ENCODE results near the gene FBXO40.

Gene FBXO40

GRCh38 chr3:121630355-121630754, 37.2 kb downstream of the FBXO40 start:
- Histone ChIP-seq H3K4me1 (ENCODE audit: control insufficient read depth, low read length) (no peaks in the 10 kb centered on the region), H3K27ac (ENCODE audit: low read depth, low read length) (no peak overlapping the region), H3K79me2 (ENCODE audit: control insufficient read depth, low read length) (no peaks in the 10 kb centered on the region), H3K9me3 (ENCODE audit: control insufficient read depth, insufficient read depth, low read length) (no peaks in the 10 kb centered on the region), H3K27me3 (ENCODE audit: control insufficient read depth, low read length) (no peaks in the 10 kb centered on the region), H3F3A (ENCODE audit: control insufficient read depth, insufficient read depth) (no peaks in the 10 kb centered on the region), H3K4me2 (ENCODE audit: low read length) (no peak overlapping the region), H3K4me3 (ENCODE audit: low read length) (no peak overlapping the region), H4K20me1 (ENCODE audit: control insufficient read depth, insufficient read depth, low read depth, low read length) (no peaks in the 10 kb centered on the region), H3K36me3 (ENCODE audit: control insufficient read depth, low read length) (peaks cover 37% of the 10 kb centered on the region), H3K9me2 (replicated peaks; ENCODE audit: control insufficient read depth, low read length) (no peaks in the 10 kb centered on the region)
- TF ChIP-seq EZH2phosphoT487 (IDR thresholded peaks at IDR 0.05; ENCODE audit: borderline replicate concordance, low read length) (no peak), CTCF (IDR thresholded peaks at IDR 0.05; ENCODE audit: low read depth, low read length, poor library complexity, severe bottlenecking) (no peak)

- Histone ChIP-seq H3K4me2 (ENCODE audit: low read length) (no peak overlapping the region), H3K79me2 (ENCODE audit: control insufficient read depth, low read length) (no peaks in the 10 kb centered on the region), H3K4me1 (ENCODE audit: control insufficient read depth, low read length) (no peaks in the 10 kb centered on the region), H3K36me3 (ENCODE audit: control insufficient read depth, low read length) (peaks cover 84% of the 10 kb centered on the region), H3K9me2 (replicated peaks; ENCODE audit: control insufficient read depth, low read length) (no peaks in the 10 kb centered on the region), H3K27ac (ENCODE audit: low read depth, low read length) (no peak overlapping the region), H4K20me1 (ENCODE audit: control insufficient read depth, insufficient read depth, low read depth, low read length) (no peaks in the 10 kb centered on the region), H3F3A (ENCODE audit: control insufficient read depth, insufficient read depth) (no peaks in the 10 kb centered on the region), H3K27me3 (ENCODE audit: control insufficient read depth, low read length) (no peaks in the 10 kb centered on the region), H3K9me3 (ENCODE audit: control insufficient read depth, insufficient read depth, low read length) (no peaks in the 10 kb centered on the region), H3K4me3 (ENCODE audit: low read length) (no peak overlapping the region)
- TF ChIP-seq CTCF (IDR thresholded peaks at IDR 0.05; ENCODE audit: low read depth, low read length, poor library complexity, severe bottlenecking) (no peak), EZH2phosphoT487 (IDR thresholded peaks at IDR 0.05; ENCODE audit: borderline replicate concordance, low read length) (no peak)
Observed at GRCh38 chr3:121637922-121638321, 44.7 kb downstream of the FBXO40 start.

GRCh38 chr3:121641127-121641526, 47.9 kb downstream of the FBXO40 start:
- no peak for TF ChIP-seq CTCF (IDR thresholded peaks at IDR 0.05; ENCODE audit: low read depth, low read length, poor library complexity, severe bottlenecking)
- no peak for TF ChIP-seq EZH2phosphoT487 (IDR thresholded peaks at IDR 0.05; ENCODE audit: borderline replicate concordance, low read length)
- H3K9me2 ChIP-seq (replicated peaks; ENCODE audit: control insufficient read depth, low read length): no peaks in the 10 kb centered on the region
- peaks cover 84% of the 10 kb centered on the region for H3K36me3 ChIP-seq (ENCODE audit: control insufficient read depth, low read length)
- no peaks in the 10 kb centered on the region for H4K20me1 ChIP-seq (ENCODE audit: control insufficient read depth, insufficient read depth, low read depth, low read length)
- no peak overlapping the region for H3K27ac ChIP-seq (ENCODE audit: low read depth, low read length)
- no peaks in the 10 kb centered on the region for H3F3A ChIP-seq (ENCODE audit: control insufficient read depth, insufficient read depth)
- no peak overlapping the region for H3K4me3 ChIP-seq (ENCODE audit: low read length)
- no peak overlapping the region for H3K4me2 ChIP-seq (ENCODE audit: low read length)
- no peaks in the 10 kb centered on the region for H3K9me3 ChIP-seq (ENCODE audit: control insufficient read depth, insufficient read depth, low read length)
- no peaks in the 10 kb centered on the region for H3K27me3 ChIP-seq (ENCODE audit: control insufficient read depth, low read length)
- no peaks in the 10 kb centered on the region for H3K4me1 ChIP-seq (ENCODE audit: control insufficient read depth, low read length)
- no peaks in the 10 kb centered on the region for H3K79me2 ChIP-seq (ENCODE audit: control insufficient read depth, low read length)
